A549 (cell line): ENCODE data around the gene IL19. TPM values are rescaled to one million over a fixed set of nuclear protein-coding genes. Genes with fewer than 3 reads are reported as not detected.

ENCODE experiments used
- ATAC-seq, 2 experiments: fragments of 200-7000 bp in 1 of 2; fragments of >200 bp in 1 of 2; cut with Nextera tagmentation in 1 of 2; cut with Tn5 transposase in 1 of 2; 3 replicates each; pipeline versions ENCODE4 v1.8.0 to v1.9.1; 2018 to 2020; ENCODE audit warnings: mild to moderate bottlenecking in 1 of 2, moderate library complexity in 1 of 2
- CTCF ChIA-PET: fragments of 300-600 bp; sonication (Branson Sonifier 250); formaldehyde crosslinking; extraction: SDS; loops from one replicate; lab custom pipeline; 2021; ENCODE audit warnings: antibody characterized with exemption, inconsistent platforms; lab: Yijun Ruan, JAX
- POLR2A ChIA-PET: fragments of 350-600 bp; formaldehyde crosslinking; extraction: SDS; loops from one replicate; lab custom pipeline; 2021; ENCODE audit warnings: antibody characterized with exemption, inconsistent platforms; lab: Yijun Ruan, JAX
- DNase-seq, 2 experiments: peaks; one replicate each; pipeline versions ENCODE4 v3.0.0 to v3.0.0-alpha.2; 2011 to 2016; ENCODE audit warnings: low read depth in 1 of 2, low spot score in 1 of 2
- FAIRE-seq: peaks from 2 replicates; lab custom pipeline; 2011; peaks lifted over from hg19 to GRCh38; lab: Jason Lieb, UNC
- H3K27ac ChIP-seq, 2 experiments: fragments of >200 bp; sonication (Bioruptor Twin); formaldehyde crosslinking; 3 replicates each; pipeline ENCODE4 v1.5.1; 2016 to 2017
- H3K4me1 ChIP-seq: fragments of >200 bp; sonication (Bioruptor Twin); formaldehyde crosslinking; 3 replicates; pipeline ENCODE4 v1.6.1; 2016
- H3K4me2 ChIP-seq: fragments of >200 bp; sonication (Bioruptor Twin); formaldehyde crosslinking; 3 replicates; pipeline ENCODE4 v1.6.1; 2016
- H3K4me3 ChIP-seq: fragments of >200 bp; sonication (Bioruptor Twin); formaldehyde crosslinking; 3 replicates; pipeline ENCODE4 v1.5.1; 2016
- H3K9me3 ChIP-seq: fragments of >200 bp; sonication (Bioruptor Twin); formaldehyde crosslinking; 3 replicates; pipeline ENCODE4 v1.6.1; 2016
- ATOH8 ChIP-seq: fragments of 250-450 bp; sonication (Bioruptor Pico); IDR thresholded peaks from 2 replicates; pipeline ENCODE4 v1.5.0; 2020; ENCODE audit warnings: low read depth, mild to moderate bottlenecking, moderate library complexity
- CBX2 ChIP-seq: fragments of 200-600 bp; sonication (generic); IDR thresholded peaks from 2 replicates; pipeline ENCODE4 v1.6.1; 2016; ENCODE audit warnings: low read depth, mild to moderate bottlenecking, borderline replicate concordance
- CBX8 ChIP-seq: fragments of 200-600 bp; sonication (generic); IDR thresholded peaks from 2 replicates; pipeline ENCODE4 v1.6.1; 2016
- CEBPB ChIP-seq, 2 experiments: fragments of >200 bp in 1 of 2; sonication (Bioruptor Twin) in 1 of 2; formaldehyde crosslinking in 1 of 2; IDR thresholded peaks; 2 replicates each; pipeline ENCODE4 v1.6.1; 2012 to 2016
- CHD4 ChIP-seq: fragments of 200-600 bp; sonication (generic); IDR thresholded peaks from 2 replicates; pipeline ENCODE4 v1.6.1; 2016; ENCODE audit warnings: antibody characterized with exemption, mild to moderate bottlenecking, borderline replicate concordance
- EHMT2 ChIP-seq: fragments of 200-600 bp; sonication (generic); IDR thresholded peaks from 2 replicates; pipeline ENCODE4 v1.6.1; 2016; ENCODE audit warnings: antibody characterized with exemption, low read depth, mild to moderate bottlenecking, moderate library complexity
- ELK1 ChIP-seq: fragments of 150-350 bp; IDR thresholded peaks from 2 replicates; pipeline ENCODE4 v1.6.1; 2014; ENCODE audit warnings: low read depth, mild to moderate bottlenecking, low read length
- ESRRA ChIP-seq: fragments of 150-350 bp; IDR thresholded peaks from 2 replicates; pipeline ENCODE4 v1.6.1; 2014; ENCODE audit warnings: mild to moderate bottlenecking, low read length, borderline replicate concordance
- HEYL ChIP-seq: fragments of 250-450 bp; sonication (Bioruptor Pico); IDR thresholded peaks from 2 replicates; pipeline ENCODE4 v1.8.0; 2021; ENCODE audit warnings: mild to moderate bottlenecking, moderate library complexity
- HMGXB4 ChIP-seq: fragments of 250-450 bp; sonication (Bioruptor Pico); IDR thresholded peaks from 2 replicates; pipeline ENCODE4 v1.5.0; 2021; ENCODE audit warnings: mild to moderate bottlenecking, moderate library complexity, borderline replicate concordance
- HOXB5 ChIP-seq: fragments of 250-450 bp; sonication (Bioruptor Pico); IDR thresholded peaks from 2 replicates; pipeline ENCODE4 v1.5.0; 2020; ENCODE audit warnings: mild to moderate bottlenecking, moderate library complexity
- JUN ChIP-seq, 2 experiments: fragments of >200 bp; sonication (Bioruptor Twin); formaldehyde crosslinking; IDR thresholded peaks; 2 replicates in 1 of 2; 3 replicates in 1 of 2; pipeline ENCODE4 v1.6.1; 2016 to 2017
- MAZ ChIP-seq: fragments of 150-350 bp; IDR thresholded peaks from 2 replicates; pipeline ENCODE4 v1.6.1; 2014; ENCODE audit warnings: antibody characterized with exemption, low read depth, low read length, borderline replicate concordance
- NFE2L2 ChIP-seq: fragments of 150-350 bp; conservative IDR thresholded peaks from 2 replicates; pipeline ENCODE4 v1.6.1; 2014; ENCODE audit warnings: low read length
- NR3C1 ChIP-seq: fragments of >200 bp; sonication (Bioruptor Twin); formaldehyde crosslinking; IDR thresholded peaks from 3 replicates; pipeline ENCODE4 v1.6.1; 2017
- PBX3 ChIP-seq: IDR thresholded peaks from 2 replicates; pipeline ENCODE4 v1.6.1; 2012
- POLR2A ChIP-seq: IDR thresholded peaks from 2 replicates; pipeline ENCODE4 v1.6.1; 2012; ENCODE audit warnings: mild to moderate bottlenecking, low read length
- RARB ChIP-seq: fragments of 250-450 bp; sonication (Bioruptor Pico); IDR thresholded peaks from 2 replicates; pipeline ENCODE4 v1.8.0; 2021; ENCODE audit warnings: mild to moderate bottlenecking, moderate library complexity
- RCOR1 ChIP-seq: fragments of 150-350 bp; IDR thresholded peaks from 2 replicates; pipeline ENCODE4 v1.6.1; 2014; ENCODE audit warnings: antibody characterized with exemption, low read length, low read depth
- USF2 ChIP-seq: fragments of 450-650 bp; IDR thresholded peaks from 2 replicates; pipeline ENCODE4 v1.6.1; 2014; ENCODE audit warnings: antibody characterized with exemption
- WGBS: methylation state at CpG from one replicate; pipeline ENCODE4 v1.1.6; 2017; ENCODE audit errors: missing lambda C conversion rate; 5-methylcytosine and 5-hydroxymethylcytosine counted together
- polyA plus RNA-seq, 4 experiments: library from polyadenylated mRNA; depleted of rRNA in 3 of 4; stranded (reverse); fragments of >200 nt; fragmentation: RNase III in 1 of 4; extraction: RNeasy Plus Mini Kit Qiagen cat#74134 plus additional on column Dnase treatment in 1 of 4; gene quantifications; 2 replicates in 3 of 4; 3 replicates in 1 of 4; pipeline ENCODE4 v1.2.3, GENCODE V29; 2011 to 2017
- TF ChIP-seq, protein P1 (sequence below): fragments of >200 bp; sonication (Bioruptor Twin); formaldehyde crosslinking; IDR thresholded peaks from 3 replicates; pipeline ENCODE4 v1.5.1; 2016
- TF ChIP-seq, protein P2 (sequence below): fragments of >200 bp; sonication (Bioruptor Twin); formaldehyde crosslinking; IDR thresholded peaks from 3 replicates; pipeline ENCODE4 v1.6.1; 2016
- TF ChIP-seq, protein P3 (sequence below): fragments of 200-600 bp; sonication (generic); IDR thresholded peaks from 2 replicates; pipeline ENCODE4 v1.6.1; 2016; ENCODE audit warnings: antibody characterized with exemption, mild to moderate bottlenecking, moderate library complexity

The IL19 gene
- polyA plus RNA-seq, 2 of the 4 experiments (the other 2 are of a cell fraction): not detected

DNA sequence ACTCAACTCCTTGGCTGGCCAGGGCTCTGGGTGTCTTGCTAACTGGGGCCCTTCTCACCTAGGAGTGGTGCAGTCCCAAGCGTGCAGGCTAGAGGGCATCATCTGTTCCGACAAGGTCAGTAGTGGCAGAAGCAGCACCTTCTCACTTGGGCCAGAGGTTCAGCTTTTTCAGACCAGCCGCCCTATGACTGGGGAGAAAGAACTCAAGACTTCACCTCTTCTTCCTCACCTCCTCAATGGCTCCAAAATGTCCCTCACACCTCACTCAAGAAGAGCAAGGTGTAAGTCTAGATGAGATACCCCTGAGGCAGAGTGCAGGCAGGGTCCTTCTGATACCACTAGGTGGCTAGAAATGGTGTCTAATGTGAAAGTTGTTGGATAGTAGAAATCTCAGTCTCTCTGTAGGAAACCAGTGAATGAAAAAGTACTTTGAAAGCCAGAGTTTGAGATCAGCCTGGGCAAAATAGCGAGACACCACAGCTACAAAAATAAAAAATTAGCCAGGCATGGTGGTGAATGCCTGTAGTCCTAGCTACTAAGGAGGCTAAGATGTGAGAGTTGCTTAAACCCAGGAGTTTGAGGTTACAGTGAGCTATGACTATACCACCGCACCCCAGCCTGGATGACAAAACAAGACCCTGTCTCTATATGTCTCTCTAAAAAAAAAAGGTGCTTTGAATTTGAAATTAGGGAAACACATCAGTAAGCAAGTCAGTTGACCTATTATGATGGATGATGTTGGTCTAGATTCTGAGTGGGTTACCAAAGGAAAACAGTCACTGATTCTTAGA is 86.3 kb downstream of the IL19 start (continued):
- no peak for TF ChIP-seq USF2
- TF ChIP-seq HEYL (CRISPR knock-in tag): no peak
- TF ChIP-seq, protein P1, sequence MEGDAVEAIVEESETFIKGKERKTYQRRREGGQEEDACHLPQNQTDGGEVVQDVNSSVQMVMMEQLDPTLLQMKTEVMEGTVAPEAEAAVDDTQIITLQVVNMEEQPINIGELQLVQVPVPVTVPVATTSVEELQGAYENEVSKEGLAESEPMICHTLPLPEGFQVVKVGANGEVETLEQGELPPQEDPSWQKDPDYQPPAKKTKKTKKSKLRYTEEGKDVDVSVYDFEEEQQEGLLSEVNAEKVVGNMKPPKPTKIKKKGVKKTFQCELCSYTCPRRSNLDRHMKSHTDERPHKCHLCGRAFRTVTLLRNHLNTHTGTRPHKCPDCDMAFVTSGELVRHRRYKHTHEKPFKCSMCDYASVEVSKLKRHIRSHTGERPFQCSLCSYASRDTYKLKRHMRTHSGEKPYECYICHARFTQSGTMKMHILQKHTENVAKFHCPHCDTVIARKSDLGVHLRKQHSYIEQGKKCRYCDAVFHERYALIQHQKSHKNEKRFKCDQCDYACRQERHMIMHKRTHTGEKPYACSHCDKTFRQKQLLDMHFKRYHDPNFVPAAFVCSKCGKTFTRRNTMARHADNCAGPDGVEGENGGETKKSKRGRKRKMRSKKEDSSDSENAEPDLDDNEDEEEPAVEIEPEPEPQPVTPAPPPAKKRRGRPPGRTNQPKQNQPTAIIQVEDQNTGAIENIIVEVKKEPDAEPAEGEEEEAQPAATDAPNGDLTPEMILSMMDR: peak; percentile 51
- TF ChIP-seq MAZ: no peak
- no peak for TF ChIP-seq RCOR1
- no peak for TF ChIP-seq NFE2L2
- TF ChIP-seq, all 56 proteins: peak for 3

DNA sequence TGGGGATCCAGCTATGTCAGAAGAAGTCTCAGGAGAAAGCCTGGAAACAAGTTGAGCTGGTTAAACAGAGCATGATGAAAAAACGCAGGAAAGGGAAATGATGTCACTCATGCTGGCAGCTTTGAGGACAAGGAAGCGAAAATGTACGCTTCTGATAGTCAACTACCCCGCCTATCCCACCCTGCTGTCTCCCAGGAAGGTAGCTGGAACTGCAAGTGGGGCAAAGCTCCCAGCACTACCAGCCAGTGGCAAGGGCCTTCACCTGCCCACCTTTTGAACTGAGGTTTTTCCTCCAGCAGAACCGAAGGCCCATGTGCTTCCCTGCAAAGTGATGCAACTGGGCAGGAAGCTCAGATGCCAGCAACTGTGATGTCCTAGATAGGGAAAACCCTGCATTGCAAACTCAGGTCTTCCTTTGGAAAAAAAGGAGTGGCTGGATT is 88.5 kb downstream of the IL19 start:
- no peak overlapping the region for H3K4me3 ChIP-seq
- TF ChIP-seq ELK1 (no peak), ATOH8 (no peak), POLR2A (no peak), JUN (IDR thresholded peaks at IDR 0.05) (no peak), PBX3 (no peak), CEBPB (IDR thresholded peaks at IDR 0.05) (no peak), ESRRA (no peak), RARB (CRISPR knock-in tag) (no peak), EHMT2 (no peak), CHD4 (no peak), CBX2 (no peak), HOXB5 (CRISPR knock-in tag) (no peak), USF2 (no peak), NR3C1 (no peak), CBX8 (no peak), HEYL (CRISPR knock-in tag) (no peak), HMGXB4 (CRISPR knock-in tag) (no peak)
- TF ChIP-seq, protein P2, sequence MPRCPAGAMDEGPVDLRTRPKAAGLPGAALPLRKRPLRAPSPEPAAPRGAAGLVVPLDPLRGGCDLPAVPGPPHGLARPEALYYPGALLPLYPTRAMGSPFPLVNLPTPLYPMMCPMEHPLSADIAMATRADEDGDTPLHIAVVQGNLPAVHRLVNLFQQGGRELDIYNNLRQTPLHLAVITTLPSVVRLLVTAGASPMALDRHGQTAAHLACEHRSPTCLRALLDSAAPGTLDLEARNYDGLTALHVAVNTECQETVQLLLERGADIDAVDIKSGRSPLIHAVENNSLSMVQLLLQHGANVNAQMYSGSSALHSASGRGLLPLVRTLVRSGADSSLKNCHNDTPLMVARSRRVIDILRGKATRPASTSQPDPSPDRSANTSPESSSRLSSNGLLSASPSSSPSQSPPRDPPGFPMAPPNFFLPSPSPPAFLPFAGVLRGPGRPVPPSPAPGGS: no peak
- TF ChIP-seq, protein P3, sequence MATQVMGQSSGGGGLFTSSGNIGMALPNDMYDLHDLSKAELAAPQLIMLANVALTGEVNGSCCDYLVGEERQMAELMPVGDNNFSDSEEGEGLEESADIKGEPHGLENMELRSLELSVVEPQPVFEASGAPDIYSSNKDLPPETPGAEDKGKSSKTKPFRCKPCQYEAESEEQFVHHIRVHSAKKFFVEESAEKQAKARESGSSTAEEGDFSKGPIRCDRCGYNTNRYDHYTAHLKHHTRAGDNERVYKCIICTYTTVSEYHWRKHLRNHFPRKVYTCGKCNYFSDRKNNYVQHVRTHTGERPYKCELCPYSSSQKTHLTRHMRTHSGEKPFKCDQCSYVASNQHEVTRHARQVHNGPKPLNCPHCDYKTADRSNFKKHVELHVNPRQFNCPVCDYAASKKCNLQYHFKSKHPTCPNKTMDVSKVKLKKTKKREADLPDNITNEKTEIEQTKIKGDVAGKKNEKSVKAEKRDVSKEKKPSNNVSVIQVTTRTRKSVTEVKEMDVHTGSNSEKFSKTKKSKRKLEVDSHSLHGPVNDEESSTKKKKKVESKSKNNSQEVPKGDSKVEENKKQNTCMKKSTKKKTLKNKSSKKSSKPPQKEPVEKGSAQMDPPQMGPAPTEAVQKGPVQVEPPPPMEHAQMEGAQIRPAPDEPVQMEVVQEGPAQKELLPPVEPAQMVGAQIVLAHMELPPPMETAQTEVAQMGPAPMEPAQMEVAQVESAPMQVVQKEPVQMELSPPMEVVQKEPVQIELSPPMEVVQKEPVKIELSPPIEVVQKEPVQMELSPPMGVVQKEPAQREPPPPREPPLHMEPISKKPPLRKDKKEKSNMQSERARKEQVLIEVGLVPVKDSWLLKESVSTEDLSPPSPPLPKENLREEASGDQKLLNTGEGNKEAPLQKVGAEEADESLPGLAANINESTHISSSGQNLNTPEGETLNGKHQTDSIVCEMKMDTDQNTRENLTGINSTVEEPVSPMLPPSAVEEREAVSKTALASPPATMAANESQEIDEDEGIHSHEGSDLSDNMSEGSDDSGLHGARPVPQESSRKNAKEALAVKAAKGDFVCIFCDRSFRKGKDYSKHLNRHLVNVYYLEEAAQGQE: no peak
- TF ChIP-seq, all 56 proteins: peak for 0
- no peak overlapping the region for H3K27ac ChIP-seq
- ChIA-PET POLR2A (no interaction called here), CTCF (interaction anchor here (0.6 to 1.8 kb wide), 10 partner anchors 13 to 822 kb away, joined by 3 to 11 read pairs (median 3); no protein-coding TSS in a partner anchor)
- FAIRE-seq (no peak), ATAC-seq (no peak), DNase-seq (no peak)
- H3K4me2 ChIP-seq: no peak overlapping the region
- no peaks in the 10 kb centered on the region for H3K4me1 ChIP-seq
- no peaks in the 10 kb centered on the region for H3K9me3 ChIP-seq
- WGBS: 45% methylated on average over 5 of the region's 5 CpGs
